Breast epithelium (tissue), 4 donors: ENCODE measurements around the gene ZNF514. TPM values are rescaled to one million over a fixed set of nuclear protein-coding genes. Genes with fewer than 3 reads are reported as not detected.

ENCODE experiments used
- DNase-seq, 2 donors: peaks; one replicate each; pipeline ENCODE4 v3.0.0-alpha.2; 2019; ENCODE audit warnings: low spot score in 2 of 2
- H3K27ac ChIP-seq, 2 donors: fragments of 200-600 bp; sonication (generic) in 1 of 2; one replicate each; pipeline ENCODE4 v1.5.1; 2016 to 2019; ENCODE audit warnings: mild to moderate bottlenecking in 1 of 2
- H3K27me3 ChIP-seq, 2 donors: fragments of 200-600 bp; sonication (generic) in 1 of 2; one replicate each; pipeline versions ENCODE4 v1.5.1 to v1.6.0; 2017 to 2019; ENCODE audit warnings: control low read depth in 1 of 2, mild to moderate bottlenecking in 1 of 2
- H3K36me3 ChIP-seq: fragments of 200-600 bp; one replicate; pipeline ENCODE4 v1.5.1; 2019
- H3K4me1 ChIP-seq, 2 donors: fragments of 200-600 bp; sonication (generic); one replicate each; pipeline ENCODE4 v1.5.1; 2016 to 2019; ENCODE audit warnings: control low read depth in 1 of 2
- H3K4me3 ChIP-seq, 3 donors: fragments of 200-600 bp; sonication (generic); 1 replicate in 2 of 3; 2 replicates in 1 of 3; pipeline ENCODE4 v1.5.1; 2016 to 2019; ENCODE audit warnings: mild to moderate bottlenecking in 3 of 3, moderate library complexity in 2 of 3
- H3K9me3 ChIP-seq, 2 donors: fragments of 200-600 bp; sonication (generic) in 1 of 2; one replicate each; pipeline ENCODE4 v1.5.1; 2016 to 2019; ENCODE audit warnings: control low read depth in 1 of 2
- CTCF ChIP-seq, 3 donors: fragments of 450-650 bp; IDR thresholded peaks; one replicate each; pipeline ENCODE4 v1.5.1; 2016 to 2017; ENCODE audit warnings: antibody characterized with exemption in 3 of 3, mild to moderate bottlenecking in 3 of 3, moderate library complexity in 3 of 3
- POLR2A ChIP-seq: fragments of 450-650 bp; IDR thresholded peaks from one replicate; pipeline ENCODE4 v1.6.1; 2016; ENCODE audit warnings: antibody characterized with exemption, mild to moderate bottlenecking, moderate library complexity
- POLR2AphosphoS5 ChIP-seq, 3 donors: sonication (generic); formaldehyde crosslinking; IDR thresholded peaks; one replicate each; pipeline ENCODE4 v1.6.1; 2017; ENCODE audit warnings: antibody characterized with exemption in 3 of 3
- intact Hi-C: fragments of 100-400 bp; cut with DNase I; formaldehyde crosslinking; loops from one replicate; pipeline ENCODE4 v1.15.1; 2023; ENCODE audit warnings: low total_unique reads
- total RNA-seq, 3 donors: library from RNA; depleted of rRNA; stranded (reverse); fragments of >200 nt; gene quantifications; one replicate each; pipeline ENCODE4 v1.1.0, GENCODE V29; 2016

The ZNF514 gene
- total RNA-seq = 10 to 100 TPM; 18.7 to 36.1 (median 25.3) TPM

GRCh38 chr2:95159690-95160449, at the start of gene ZNF514:
TSS of gene ZNF514 (minus strand) at chr2:95159848. CDS start at chr2:95153253, 6,595 bp downstream.
- Histone ChIP-seq H3K36me3 (no peaks in the 10 kb centered on the region), H3K4me1 (peaks cover 0 to 18% of the 10 kb centered on the region in 2 donors)

GRCh38 chr2:95208106-95208505, 48.5 kb upstream of the ZNF514 start:
- Histone ChIP-seq H3K4me1 (no peaks in the 10 kb centered on the region), H3K27me3 (no peaks in the 10 kb centered on the region), H3K36me3 (peaks cover 15% of the 10 kb centered on the region), H3K27ac (peak overlapping the region; percentile 86 to 93), H3K9me3 (peaks cover 23 to 32% of the 10 kb centered on the region in 2 donors), H3K4me3 (peak overlapping the region; percentile 60 to 96 (median 73))
- DNase-seq = no peak
- intact Hi-C loops = no loop called here
- TF ChIP-seq POLR2AphosphoS5 (IDR thresholded peaks at IDR 0.05) (no peak), CTCF (IDR thresholded peaks at IDR 0.05) (no peak), POLR2A (no peak)

More at GRCh38 chr2:95159690-95160449, at the start of gene ZNF514:
- no peak for TF ChIP-seq POLR2A
- no peak for TF ChIP-seq POLR2AphosphoS5 (IDR thresholded peaks at IDR 0.05)
- no peak for TF ChIP-seq CTCF (IDR thresholded peaks at IDR 0.05)
- peak; percentile 57 to 62 for DNase-seq
- Histone ChIP-seq H3K27ac (peak within 1 kb of the TSS; percentile 82 to 89), H3K27me3 (no peaks in the 10 kb centered on the region), H3K4me3 (peak within 1 kb of the TSS; percentile 74 to 95 (median 86)), H3K9me3 (peaks cover 0 to 12% of the 10 kb centered on the region in 2 donors)
- intact Hi-C loops = loop anchor here (10.0 kb wide), 2 partner anchors 955 to 1165 kb away; partner anchors contain the start of genes ADRA2B and ITPRIPL1

DNA sequence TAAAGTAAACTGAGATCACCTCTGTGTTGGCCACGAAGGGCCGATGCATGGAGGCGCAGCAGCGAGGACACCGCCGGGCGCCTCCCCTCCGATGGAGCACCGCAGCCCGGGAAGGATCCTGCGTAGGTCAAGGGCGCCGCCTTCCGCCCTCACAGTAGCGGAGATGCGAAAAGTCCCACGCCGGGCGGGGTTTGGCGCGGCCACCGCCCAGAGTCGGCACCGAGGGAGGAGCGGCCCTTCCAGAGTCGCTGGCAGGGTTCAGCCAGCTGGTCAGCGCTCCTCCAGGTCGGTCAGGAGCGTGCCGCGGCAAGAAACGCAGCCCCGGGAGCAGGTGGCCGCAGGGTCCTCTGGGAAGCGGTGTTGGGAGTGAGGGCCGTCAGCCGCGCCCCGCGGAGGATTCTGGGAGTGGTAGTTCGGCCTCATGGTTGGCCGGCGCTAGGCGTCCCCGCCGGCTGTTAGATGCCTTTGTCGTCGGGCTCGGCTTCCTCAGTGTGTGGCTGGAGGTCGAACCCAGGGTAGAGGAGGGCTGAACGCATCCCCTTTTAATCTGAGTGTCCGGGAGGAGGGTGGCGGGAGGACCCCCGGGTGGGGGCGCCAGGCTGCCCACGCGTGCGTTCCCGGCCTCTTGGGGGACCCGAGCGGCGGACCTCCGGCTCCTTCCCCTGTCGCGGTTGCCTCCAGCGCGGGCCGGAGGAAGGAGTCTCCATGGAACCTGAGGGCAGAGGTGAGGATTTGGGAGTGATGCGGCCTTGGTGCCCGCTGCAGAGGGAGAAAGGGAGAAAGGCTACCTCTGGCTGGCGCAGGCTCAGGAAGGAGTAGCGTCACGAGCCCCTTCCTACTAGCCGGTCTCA, 47.7 kb upstream of the ZNF514 start, which contains the start of gene ZNF892:
Gene ZNF892 (plus strand): TSS at position 411 of the 851 bp plus-strand sequence. CDS start 295 bp downstream, at position 706.
- intact Hi-C loops = no loop called here
- no peaks in the 10 kb centered on the region for H3K4me1 ChIP-seq

DNA sequence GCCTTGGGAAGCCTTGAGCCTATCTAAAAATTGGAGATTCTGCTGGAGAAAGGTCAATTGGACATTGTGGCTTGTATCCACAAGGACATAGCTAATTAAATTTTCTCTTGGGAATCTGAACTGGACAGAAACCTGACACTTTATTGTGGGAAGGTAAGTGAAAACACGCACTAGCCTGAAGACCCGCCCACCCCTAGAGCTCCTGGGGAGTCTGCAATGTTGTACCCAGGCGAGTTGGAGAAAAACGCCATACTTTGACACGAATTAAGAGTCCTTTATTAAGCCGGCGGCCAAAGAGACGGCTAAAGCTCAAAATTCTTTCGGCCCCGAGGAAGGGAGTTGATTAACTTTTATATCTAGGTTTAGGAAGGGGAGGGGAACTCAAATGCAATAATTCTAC, 46.4 kb upstream of the ZNF514 start:
- intact Hi-C loops = no loop called here
- DNase-seq = no peak
- no peak for TF ChIP-seq POLR2AphosphoS5 (IDR thresholded peaks at IDR 0.05)
- no peak for TF ChIP-seq CTCF (IDR thresholded peaks at IDR 0.05)
- TF ChIP-seq POLR2A = no peak
- peak overlapping the region in 1 of 3 donors; percentile 96 for H3K4me3 ChIP-seq
- no peaks in the 10 kb centered on the region for H3K36me3 ChIP-seq
- no peak overlapping the region for H3K27ac ChIP-seq
- no peaks in the 10 kb centered on the region for H3K27me3 ChIP-seq
- no peaks in the 10 kb centered on the region for H3K4me1 ChIP-seq
- H3K9me3 ChIP-seq = peaks cover 5 to 12% of the 10 kb centered on the region in 2 donors

More for the DNA sequence above, 47.7 kb upstream of the ZNF514 start, which contains the start of gene ZNF892:
- H3K27me3 ChIP-seq = no peaks in the 10 kb centered on the region
- TF ChIP-seq POLR2AphosphoS5 (IDR thresholded peaks at IDR 0.05) (peak; percentile 57 to 79 (median 62)), POLR2A (peak; percentile 25), CTCF (IDR thresholded peaks at IDR 0.05) (no peak)
- peak within 1 kb of the TSS; percentile 86 to 93 for H3K27ac ChIP-seq
- peak within 1 kb of the TSS; percentile 60 to 96 (median 73) for H3K4me3 ChIP-seq
- H3K36me3 ChIP-seq = peaks cover 9% of the 10 kb centered on the region
- peaks cover 16 to 24% of the 10 kb centered on the region in 2 donors for H3K9me3 ChIP-seq
- peak; percentile 88 to 89 for DNase-seq
